HG03097 (cell line): ENCODE measurements around the gene SNX14.
A peak's percentile ranks its signal among the peaks of the same experiment; 100 is the strongest.
"Not testable (repeated sequence)": the region's sequence is repeated elsewhere in the genome, so short reads cannot be mapped to it uniquely, and the experiment has no call there.

Experiments
- ATAC-seq: cut with Tn5 transposase; IDR thresholded peaks from one replicate; pipeline ENCODE4 v1.9.1; 2021; ENCODE audit not compliant: unreplicated experiment, low FRiP score

The SNX14 gene

GRCh38 chr6:85593438-85594196, at the start of gene SNX14:
TSS of gene SNX14 (minus strand) at chr6:85593858. CDS start at chr6:85593718, 140 bp downstream.
- ATAC-seq: peak; percentile 92

- ATAC-seq: peak; percentile 70
These were observed 49.3 kb upstream of the SNX14 start, which contains the start of gene SYNCRIP for GRCh38 chr6:85642774-85643536. TSS of gene SYNCRIP (minus strand) at chr6:85642886. CDS start at chr6:85641439, 1,447 bp downstream.

- no peak for ATAC-seq
These were observed 48.5 kb upstream of the SNX14 start for GRCh38 chr6:85641897-85642773.

GRCh38 chr6:85641522-85641896, 47.9 kb upstream of the SNX14 start:
- no peak for ATAC-seq

- ATAC-seq: no peak
These were observed 47.2 kb upstream of the SNX14 start for GRCh38 chr6:85640821-85641220.

GRCh38 chr6:85637579-85637978, 43.9 kb upstream of the SNX14 start:
- no peak for ATAC-seq

- ATAC-seq: no peak
These were observed 38.7 kb upstream of the SNX14 start for GRCh38 chr6:85632164-85632942.

GRCh38 chr6:85631117-85631516, 37.5 kb upstream of the SNX14 start:
- ATAC-seq: not testable (repeated sequence)

GRCh38 chr6:85628353-85628752, 34.7 kb upstream of the SNX14 start:
- no peak for ATAC-seq

GRCh38 chr6:85620308-85620707, 26.6 kb upstream of the SNX14 start:
- no peak for ATAC-seq

- ATAC-seq: no peak
These were observed 21.1 kb upstream of the SNX14 start for GRCh38 chr6:85614780-85615179.

- ATAC-seq: no peak
These were observed 19.2 kb upstream of the SNX14 start for GRCh38 chr6:85612690-85613474.

- ATAC-seq: no peak
These were observed 16.7 kb upstream of the SNX14 start for GRCh38 chr6:85610182-85610895.

- ATAC-seq: no peak
These were observed 8.4 kb upstream of the SNX14 start for GRCh38 chr6:85602100-85602499.

- ATAC-seq: no peak
These were observed 7.2 kb upstream of the SNX14 start for GRCh38 chr6:85600713-85601313.

GRCh38 chr6:85594197-85594930, 706 bp upstream of the SNX14 start:
- peak; percentile 4 for ATAC-seq

- no peak for ATAC-seq
These were observed 1.6 kb downstream of the SNX14 start for GRCh38 chr6:85592033-85592432.

GRCh38 chr6:85591207-85591606, 2.5 kb downstream of the SNX14 start:
- no peak for ATAC-seq
